Inflammatory macrophage (primary cell): ENCODE data around the gene PRCP.

Experiments used
- DNase-seq, 2 donors: peaks; one replicate each; pipeline ENCODE4 v3.0.0-alpha.2; 2020 to 2022

Gene PRCP

DNA sequence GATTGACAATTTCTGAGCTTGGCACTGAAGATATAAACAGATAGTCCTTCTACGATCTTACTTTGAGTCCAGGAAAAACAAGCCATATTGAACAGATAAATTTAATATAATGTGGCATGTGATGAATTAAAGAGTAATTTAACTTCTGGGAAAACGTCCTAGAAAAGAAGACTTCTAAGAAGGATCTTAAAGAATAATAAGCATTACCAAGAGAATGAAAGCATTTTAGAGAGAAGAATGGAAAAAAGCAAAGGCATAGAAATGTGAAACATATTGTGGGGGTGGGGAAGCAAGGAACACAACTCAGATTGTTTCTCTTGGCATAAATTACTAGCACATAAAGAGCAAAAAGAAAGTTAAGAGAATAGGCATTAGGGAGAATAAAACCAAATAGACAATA is 6.7 kb upstream of the PRCP start:
- no peak for DNase-seq

DNA sequence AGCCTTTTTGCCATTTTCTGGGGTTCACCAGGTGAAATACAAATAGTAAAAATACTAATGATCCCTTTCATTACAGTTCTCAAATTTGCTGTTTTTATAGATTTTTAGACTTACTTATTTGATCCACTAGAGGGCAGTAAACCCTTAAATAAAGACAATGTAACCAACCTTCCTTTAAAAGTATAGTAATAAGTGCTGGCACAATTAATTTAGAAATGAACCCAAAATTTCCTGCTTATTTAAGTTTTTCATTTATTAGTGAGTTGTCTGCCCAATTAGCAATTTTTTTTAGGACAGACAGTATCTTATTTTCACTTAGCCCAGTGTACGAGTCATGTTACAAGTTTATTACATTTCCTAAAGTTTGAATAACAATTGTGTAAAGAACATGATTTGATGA is 6.0 kb upstream of the PRCP start:
- peak in 1 of 2 donors; percentile 51 for DNase-seq

DNA sequence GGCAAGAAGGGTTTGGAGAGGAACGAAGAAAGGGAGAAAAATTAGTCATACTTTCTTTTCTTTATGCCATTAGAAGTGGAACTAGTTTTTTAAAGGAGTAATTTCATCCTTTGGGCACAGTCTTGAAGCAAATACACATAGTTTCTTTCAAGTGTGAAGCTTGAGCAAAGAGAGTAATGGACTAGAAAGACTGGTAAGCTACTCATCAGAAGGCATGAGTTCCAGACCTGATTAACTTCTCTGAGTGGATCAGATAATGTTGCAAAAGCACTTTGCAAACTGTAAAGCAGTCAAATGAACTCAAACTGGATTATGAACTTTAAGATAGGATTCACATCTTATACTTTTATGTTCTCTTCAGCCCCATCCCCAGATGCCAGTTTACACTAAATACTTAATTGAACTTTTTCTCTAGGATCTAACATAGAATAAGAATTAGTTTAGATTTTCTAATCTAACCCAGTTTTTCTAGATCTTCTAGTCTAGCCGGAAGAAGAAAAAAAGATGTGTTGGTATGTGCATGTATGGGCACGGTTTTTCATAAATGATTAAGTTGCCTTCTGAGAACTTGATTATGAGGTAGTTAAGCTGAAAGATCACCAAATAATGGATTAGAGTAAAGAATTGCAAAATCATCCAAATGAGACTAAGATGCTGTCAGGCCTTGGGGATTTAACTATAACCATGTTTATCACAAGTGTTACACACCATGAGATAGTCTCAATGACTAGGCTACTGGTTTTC is 3.8 kb upstream of the PRCP start:
- DNase-seq, result no peak

DNA sequence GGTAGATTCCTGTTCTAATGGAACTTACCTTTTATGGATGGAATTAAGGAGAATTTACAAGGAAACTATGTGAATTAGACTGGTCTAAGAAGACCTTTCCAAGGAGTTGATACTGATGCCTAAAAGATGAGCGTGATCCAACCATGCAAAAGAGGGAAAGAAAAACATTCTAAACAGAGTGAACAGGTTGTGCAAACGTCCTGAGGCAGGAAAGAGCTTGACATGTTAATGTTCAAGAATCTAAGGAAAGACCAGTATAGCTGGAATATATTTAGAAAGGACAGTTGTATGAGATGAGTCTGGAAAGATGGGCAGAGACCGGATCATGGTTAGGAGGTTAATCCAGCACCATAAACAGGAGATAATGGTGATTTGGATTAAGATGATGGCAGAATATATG is 2.6 kb upstream of the PRCP start:
- no peak for DNase-seq

DNA sequence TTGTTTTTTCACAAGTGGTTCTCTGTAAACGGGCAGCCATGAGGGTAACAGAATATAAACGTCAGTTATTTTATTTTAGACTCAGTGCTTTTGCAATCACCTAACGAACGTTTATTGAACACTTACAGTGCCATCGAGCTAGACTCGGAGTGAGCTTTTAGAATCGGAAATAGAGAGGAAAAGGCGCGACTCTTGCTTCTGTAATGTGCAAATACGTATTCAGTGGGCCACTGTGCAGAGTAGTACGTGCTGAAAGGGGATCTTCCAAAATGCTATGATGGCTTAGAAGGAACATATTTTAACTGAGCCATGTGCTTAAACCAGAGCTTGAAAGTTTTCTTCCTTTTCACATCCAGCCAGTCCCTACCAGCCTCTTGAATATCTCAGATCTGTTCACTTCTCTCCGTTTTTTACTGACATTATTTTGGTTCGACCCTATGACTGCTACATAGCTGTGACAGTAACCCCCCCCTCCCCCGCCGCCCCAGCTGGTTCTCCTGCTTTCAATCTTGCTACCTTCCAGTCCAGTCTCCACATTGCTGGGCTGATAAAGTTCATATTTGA is 1.8 kb upstream of the PRCP start:
- DNase-seq, result no peak

DNA sequence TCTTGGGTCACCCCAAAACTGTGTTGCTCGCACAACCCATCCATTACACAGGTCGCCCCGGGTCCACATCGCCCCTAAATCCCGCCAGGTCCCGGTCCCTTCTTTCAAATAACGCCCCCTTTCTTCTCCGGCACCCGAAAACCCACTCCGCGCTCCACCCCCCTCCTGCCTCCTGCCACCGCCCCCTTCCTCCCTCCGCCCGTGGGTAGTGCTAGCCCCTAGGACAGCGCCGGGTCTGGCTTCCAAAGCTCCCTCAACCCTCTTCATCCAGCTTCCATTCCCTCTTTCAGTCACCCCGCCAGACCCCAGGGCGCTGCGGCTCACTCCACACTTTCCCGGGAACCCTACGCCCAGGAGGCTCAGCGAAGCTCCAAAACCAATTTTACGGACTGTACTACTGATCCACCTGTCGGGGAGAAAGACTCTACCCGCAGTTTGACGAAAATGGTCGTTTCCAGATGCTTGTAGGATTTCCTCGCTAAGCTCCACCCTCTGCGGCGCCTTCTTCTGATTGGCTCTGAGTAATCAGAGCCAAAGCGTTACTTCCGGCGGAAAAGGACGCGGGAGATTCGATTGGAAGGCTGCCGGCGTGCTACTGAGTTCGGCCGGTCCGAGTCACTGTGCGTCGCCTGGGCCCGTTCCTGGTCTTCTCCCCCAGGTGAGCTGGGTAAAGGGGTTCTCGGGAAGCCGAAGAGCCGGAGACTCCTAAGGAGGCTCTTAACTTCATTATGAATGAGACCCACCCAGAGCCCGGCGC is 1.1 kb upstream of the PRCP start, which contains the start of gene DDIAS:
TSS of gene DDIAS (plus strand) at position 572 of the 757 bp plus-strand sequence. CDS start 13,003 bp downstream, outside the sequence.
- DNase-seq, result peak; percentile 88 to 97

DNA sequence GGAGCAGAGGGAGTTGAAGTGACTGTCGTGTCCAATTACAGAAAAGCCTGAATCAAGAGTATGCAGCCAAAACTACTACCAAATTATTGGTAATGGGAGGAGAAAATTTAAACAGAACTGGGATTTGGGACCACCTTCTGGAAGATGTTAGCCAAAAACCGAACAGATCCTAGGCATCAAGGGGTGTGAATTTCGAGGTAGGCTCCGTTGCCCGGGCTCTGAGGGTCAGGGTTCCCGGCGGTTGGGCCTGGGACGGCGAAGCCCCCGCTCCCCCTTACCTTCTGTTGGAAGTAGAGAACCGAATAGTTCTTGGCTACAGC is 313 bp downstream of the PRCP start:
- no peak for DNase-seq

DNA sequence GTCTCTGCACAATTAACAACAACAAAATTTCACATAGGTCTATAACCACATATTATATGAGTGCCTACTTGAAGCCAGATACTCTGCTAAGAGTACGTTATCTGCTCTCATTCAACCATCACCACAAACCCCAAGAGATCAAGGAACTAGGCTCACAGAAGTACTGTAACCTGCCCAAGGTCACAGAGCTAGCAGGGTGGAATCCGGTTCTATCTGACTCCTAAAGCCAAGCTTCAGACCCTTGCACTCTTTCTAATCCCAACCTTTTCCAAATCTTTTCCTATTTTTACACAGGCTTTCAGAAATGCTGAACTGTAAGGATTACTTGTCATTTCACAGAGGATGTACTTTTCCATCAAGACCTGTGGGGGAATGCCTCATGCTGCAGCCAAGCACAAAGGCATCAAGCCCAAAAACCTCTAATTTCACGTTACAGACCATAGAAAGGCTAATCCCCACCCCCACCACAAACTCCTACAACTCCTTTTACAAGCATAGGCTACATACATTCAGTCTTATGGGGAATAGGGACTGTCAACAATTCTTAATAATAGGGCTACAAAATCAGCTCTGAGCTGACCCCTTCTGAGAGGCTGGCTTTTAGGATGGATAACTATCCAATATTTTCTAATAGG is 927 bp downstream of the PRCP start:
- DNase-seq, result no peak

DNA sequence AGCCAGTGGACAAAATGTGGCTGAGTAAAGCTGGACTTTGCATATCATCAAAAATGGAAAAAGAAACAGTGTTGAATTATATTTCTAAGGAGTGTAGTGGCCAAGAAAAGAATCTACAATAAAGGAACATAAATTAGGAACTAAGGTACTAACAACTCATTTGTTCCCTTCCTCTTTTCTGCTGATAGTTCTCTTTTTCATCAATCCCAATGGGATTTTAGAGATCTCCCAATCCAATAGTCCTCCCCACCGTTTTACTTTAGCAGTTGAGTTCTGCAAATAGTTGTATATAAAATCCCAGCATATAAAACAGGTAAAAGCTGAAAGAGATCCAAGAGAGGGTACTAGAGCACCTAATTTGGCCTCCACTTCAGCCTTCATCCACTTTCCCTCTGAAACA is 2.0 kb downstream of the PRCP start:
- DNase-seq, result peak in 1 of 2 donors; percentile 42

DNA sequence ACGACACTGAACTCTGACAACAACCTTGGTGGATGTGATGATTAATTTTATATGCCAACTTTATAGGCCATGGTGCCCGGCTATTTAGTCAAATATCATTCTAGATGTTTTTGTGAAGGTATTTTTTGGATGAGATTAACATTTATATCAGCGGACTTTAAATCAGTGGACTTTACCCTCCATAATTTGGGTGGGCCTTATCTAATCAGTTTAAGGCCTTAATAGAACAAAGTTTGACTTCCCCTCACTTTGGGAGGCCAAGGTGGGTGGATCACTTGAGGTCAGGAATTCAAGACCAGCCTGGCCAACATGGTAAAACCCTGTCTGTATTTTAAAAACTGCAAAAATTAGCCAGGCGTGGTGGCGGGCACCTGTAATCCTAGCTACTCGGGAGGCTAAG is 4.0 kb downstream of the PRCP start:
- DNase-seq, result no peak

DNA sequence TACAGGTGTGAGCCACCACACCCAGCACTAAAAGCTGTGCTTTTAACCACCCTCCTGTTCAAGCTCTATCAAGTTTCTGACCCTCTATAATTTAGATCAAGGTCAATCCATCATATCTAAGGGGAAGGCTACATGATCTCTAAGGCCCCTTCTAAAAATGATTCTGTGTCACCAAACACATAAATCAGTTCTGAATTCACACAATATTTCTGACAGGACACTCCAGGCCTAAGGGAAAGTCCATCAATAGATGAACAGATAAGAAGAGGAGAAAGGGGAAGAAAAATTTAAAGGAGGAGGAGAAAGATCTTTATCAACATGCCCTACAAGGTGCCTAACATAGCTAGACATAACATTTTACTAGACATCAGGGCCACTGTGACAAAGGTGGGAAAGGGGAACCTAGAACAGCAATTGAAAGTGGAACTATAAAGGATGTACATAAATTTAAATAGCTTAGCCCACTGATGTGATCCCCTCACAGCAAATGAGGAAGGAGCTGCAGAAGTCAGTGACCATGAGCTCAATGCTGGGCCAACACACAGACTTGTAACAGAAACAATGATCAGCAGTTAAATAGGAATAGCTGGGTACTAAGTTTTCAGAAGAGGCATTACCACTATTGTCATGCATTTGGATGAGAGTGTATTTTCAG is 4.7 kb downstream of the PRCP start:
- DNase-seq, result peak; percentile 69 to 74

DNA sequence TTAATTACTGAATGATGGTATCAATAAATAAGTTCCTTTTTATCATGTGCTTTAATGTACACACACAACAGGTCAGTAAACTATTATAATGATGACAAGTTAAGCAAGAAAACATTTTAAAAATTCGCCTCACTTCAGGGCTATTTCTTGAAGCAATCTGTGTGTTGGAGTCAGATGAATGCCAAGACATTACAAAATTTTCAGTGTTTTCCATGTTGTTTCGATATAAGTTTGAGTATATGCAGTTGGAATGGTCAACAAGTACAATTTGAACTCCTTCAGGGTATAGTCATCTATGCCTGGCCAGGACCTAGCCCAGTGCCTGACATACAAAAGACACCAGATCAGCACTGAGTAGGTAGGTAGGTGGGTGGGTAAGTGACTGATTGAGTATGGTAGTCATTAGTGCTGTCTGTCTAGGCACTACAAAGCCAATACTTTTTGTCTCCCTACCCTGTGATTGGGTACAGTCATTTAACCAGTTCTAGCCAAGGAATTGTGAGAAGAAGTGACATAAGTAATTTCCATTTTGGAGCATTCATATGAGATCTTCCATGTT is 7.5 kb downstream of the PRCP start:
- no peak for DNase-seq

DNA sequence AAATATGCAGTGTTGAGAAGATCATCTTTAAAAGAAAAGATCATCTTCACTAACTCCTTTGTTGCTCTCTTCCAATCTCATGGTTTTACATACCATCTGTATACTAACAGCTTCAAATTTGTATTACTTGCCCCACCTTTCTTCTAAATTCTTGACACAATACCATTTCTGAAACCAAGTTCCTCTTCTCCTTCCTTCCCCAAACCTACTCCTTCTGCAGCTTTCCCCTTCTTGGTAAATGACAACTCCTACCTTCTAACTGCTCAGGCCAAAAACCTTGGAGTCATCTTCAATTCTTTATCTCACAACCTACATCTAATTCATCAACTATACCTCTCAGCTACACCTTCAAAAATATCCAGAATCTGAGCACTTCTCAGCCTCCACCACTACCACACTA is 9.3 kb downstream of the PRCP start:
- DNase-seq, result peak; percentile 36 to 63

DNA sequence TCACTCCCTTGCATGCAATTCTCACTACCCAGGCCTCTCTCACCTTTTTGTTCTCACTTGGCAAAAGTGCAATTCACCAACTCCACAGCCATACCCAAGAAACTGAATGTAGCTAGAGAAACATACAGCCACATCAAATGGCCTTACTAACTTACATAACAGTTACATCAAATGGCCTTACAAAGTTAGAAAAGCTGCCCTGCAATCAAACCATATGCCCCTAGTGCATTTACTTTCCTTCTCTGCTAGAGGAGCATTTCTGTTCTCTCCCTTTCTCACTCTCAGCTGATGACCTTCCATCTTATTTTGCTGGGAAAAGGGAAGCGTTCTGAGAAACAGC is 10.3 kb downstream of the PRCP start:
- DNase-seq, result no peak

DNA sequence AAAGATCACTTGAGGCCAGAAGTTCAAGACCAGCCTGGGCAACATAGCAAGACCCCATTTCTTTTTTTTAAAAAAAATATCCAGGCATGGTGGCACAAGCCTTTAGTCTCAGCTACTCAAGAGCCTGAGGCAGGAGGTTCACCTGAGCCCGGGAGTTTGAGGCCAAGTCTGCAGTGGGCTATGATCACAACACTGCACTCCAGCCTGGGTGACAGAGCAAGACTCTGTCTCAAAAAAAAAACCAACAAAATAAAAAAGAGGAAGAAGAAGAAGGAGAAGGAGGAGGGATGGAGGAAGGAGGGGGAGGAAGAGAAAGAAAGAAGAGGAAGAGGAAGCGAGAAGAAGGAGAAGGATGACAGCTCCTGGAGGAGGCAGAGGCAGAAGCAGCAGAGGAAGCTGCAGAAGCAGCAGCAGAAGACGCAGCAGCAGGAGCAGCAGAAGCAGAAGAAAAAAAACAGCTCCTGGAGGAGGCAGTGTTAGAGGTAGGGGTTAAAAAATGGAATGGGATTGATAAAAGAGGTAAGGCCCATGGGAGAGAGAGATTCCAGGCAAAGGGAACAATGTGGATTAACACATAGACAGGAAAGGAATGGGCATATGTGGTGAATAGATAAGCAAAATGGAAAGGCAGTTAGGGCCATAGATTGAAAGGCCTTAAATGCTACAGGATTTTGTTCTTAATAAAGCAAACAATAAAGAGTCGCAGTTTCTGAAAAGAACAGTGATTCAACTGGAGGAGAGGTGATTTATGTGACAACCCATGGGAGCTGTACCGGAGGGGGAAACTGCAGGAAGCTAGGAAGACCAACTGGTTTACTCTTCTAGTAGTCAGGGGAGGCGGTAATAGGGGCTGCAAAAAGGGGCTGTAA is 10.9 kb downstream of the PRCP start:
- DNase-seq, result peak; percentile 73 to 83

DNA sequence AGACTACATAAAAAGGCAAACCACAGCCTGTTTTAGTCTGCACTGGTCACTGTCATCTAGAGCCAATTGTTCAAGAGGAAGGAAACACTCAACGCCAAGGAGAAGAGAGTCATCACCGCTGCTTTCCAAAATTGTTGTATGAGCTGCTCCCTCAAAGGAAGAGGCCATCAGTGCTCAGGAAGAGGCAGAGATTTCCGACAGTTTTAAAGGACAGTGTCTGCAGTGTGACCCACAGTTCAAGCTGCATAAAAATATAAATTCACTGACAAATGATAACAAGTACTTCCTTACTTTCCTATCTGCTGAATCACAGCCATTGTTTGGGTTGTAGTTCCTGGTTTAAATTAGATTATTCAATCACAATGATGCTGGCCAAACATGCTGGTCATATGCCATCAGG is 16.4 kb downstream of the PRCP start:
- peak; percentile 24 to 40 for DNase-seq

DNA sequence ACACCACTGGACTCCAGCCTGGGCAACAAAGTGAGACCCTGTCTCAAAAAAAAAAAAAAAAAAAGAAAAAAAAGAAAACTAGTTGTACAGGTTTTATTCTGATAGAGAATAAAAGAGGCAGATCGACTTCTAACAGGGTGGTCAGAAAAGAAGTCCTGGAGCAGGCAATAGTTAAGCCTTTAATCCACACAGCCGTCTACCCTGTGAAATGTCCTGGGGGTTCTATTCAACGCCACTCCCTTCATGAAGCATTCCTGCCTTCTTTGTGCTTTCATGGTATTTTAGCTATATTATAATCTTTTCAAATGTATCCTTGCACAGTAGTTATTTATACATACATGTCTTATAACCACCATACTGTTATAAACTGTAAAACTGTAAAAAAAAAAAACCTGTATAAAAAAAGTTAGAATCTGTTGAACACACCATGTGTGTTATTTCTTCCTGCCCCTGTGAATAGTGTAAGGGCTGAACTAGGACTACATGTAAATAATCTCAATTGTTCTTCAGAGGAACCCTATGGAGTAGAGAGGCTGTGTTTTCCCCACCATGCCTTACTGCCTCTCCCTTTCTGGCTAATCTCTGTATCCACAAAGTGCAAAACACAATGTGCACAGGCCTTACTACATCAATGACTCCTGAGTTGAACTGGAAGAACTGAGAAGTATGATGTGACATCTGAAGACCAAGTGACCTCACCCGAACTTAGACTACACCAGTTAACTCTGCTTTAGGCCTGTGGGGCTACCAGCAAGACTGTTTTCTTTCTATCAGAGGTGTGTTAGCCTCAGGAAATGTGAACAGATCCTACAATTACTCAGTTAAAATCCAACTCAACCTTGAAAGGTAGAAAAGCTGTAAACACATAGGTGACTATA is 25.3 kb downstream of the PRCP start:
- no peak for DNase-seq

DNA sequence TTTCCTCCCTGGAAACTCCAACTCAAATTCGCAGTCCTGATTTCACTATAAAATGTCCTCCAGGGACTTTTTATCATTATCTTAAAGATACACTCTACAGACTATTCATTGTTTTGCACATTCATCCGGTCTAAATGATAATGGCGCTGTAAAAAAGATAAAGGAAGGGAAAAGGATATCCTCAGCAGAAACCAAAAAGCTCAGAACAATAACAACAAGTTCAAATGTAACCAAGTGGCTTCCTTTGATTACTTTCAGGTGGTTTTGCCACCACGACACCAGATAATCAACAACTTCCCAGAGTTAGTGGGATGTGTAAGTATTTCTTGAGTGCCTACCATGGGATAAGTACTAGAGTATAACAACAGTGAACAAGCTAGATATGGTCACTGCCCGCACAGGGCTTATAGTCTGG is 26.3 kb downstream of the PRCP start:
- no peak for DNase-seq

DNA sequence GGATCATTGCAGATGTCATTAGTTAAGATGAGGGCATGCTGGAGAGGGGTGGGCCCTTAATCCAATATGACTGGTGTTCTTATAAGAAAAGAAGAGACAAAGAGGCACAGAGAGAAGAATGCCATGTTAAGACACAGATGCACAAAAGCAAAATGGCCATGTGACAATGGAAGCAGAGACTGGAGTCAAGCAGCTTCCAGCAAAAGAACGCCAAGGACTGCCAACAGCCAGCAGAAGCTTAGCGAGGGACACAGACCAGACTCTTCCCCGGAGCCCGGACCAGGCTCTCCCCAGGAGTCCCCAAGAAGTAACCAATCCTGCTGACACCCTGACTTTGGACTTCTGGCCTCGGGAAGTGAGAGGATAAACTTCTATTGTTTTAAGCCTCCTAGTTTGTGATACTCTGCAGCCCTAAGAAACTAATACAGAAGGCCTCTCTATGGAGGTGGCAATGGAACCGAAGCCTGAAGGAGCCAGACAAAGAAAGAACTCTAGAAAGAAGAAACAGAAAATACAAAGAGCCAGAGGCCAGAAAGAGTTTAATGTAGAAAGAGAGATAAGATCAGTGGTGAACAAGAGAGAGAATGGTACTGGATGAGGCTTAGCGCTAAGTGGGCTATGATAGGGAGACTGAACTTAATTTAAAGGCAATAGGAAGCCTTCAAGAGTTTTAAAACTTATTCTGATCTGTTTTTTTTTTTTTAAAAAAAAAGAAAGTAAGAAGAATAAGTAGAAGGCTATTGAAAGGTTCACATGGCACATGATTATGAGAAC is 27.7 kb downstream of the PRCP start:
- DNase-seq, result no peak

DNA sequence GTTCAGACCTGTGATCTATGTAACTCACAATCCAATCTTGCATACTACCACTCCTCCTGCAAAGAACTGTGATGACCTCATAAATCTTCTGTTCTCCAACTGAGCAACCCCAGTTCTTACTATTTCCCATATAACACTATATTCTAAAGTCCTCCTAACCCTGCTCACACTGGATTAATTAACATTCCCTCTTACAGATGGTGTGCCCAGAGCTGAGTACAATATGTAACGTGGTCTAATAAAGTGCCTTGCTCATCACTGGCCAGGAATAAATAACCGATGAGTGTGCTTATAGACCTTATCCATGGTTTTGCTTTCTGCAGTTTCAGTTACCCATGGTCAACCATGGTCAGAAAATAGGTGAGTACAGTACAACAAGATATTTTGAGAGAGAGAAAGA is 28.6 kb downstream of the PRCP start:
- DNase-seq, result no peak
